Medulla oblongata (tissue), 1 donor: ENCODE results near the gene ARMH3.

Experiments used
- DNase-seq: peaks from one replicate; pipeline ENCODE4 v3.0.0-alpha.2; 2015; ENCODE audit errors: extremely low spot score

The ARMH3 gene

DNA sequence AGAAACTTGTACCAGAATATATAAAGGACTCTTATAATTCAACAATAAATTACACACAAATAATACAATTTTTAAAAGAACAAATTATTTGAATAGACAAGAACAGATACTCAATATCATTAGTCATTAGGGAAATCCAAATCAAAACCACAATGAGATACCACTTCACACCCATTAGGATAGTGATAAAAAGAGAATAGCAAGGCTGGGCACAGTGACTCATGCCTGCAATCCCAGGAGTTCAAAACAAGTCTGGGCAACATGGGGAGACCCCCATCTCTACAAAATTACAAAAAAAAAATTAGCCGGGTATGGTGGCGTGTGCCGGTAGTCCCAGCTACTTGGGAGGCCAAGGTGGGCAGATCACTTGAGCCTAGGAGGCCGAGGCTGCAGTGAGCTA, 160.2 kb downstream of the ARMH3 start:
- DNase-seq = no peak

- DNase-seq = no peak
Observed at GRCh38 chr10:101894742-101895141, 161.2 kb downstream of the ARMH3 start.

DNA sequence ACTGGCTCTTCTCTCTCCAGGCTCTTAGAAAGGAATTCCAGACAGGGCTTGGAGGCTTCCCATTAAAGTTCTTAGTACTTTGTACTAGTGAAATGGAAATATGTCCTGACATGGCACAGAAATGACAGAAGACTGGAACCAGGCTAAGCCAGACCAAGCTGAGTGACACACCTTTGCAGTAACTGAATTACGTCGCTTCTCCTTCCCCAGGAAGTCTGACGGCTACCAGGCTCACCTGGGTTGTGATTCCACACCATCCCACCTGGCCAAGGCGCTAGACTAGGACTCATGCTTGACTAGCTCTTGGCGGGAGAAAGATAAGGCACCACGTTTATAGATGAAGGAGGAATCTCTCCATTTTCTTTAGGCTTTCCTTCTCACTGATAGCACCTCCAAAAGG, 161.7 kb downstream of the ARMH3 start:
- DNase-seq = no peak

GRCh38 chr10:101893510-101894120, 162.4 kb downstream of the ARMH3 start:
- DNase-seq = no peak

GRCh38 chr10:101892782-101893391, 163.1 kb downstream of the ARMH3 start:
- no peak for DNase-seq

GRCh38 chr10:101889256-101890210, 166.4 kb downstream of the ARMH3 start:
- DNase-seq = peak; percentile 89

- DNase-seq = peak; percentile 62
Observed at GRCh38 chr10:101888251-101888949, 167.6 kb downstream of the ARMH3 start.

- no peak for DNase-seq
Observed at GRCh38 chr10:101887775-101888174, 168.2 kb downstream of the ARMH3 start.

DNA sequence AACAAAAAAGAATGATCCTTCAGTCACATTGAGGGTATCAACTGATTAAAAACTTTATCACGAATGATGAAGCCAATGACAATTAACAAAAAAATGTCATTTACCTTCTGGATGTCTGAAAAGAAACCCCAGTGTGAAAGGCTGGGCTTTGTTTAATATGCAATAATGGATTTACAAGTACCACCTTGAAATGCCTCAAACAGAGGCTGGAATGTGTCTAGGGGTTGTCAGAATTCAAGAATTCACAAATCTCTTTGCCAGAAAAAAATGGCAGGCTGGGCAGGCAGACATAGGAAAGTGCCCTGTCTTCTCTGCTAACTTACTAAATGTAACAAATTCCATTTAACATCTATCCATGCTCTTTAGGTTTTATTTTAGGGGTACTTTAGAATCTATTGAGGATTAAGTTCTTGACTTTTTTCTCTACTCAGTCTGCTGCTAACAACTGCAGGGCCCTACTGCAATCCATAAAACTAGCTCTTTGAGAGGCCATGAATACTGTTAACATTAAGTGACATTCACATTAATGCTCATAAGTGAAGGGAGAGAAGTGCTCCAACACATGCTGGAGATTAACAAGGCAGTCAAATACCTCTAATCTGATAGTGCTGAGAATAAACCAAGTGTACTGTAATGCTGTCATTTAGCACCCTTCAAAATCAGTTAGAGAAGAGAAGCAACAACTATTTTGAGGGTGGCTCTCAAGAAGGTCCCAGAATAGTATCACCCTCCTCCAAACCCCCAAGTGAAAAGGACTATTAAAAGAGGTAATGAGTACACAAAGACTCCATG, 169.3 kb downstream of the ARMH3 start:
- DNase-seq = no peak

- no peak for DNase-seq
Observed at GRCh38 chr10:101881036-101881774, 174.8 kb downstream of the ARMH3 start.

DNA sequence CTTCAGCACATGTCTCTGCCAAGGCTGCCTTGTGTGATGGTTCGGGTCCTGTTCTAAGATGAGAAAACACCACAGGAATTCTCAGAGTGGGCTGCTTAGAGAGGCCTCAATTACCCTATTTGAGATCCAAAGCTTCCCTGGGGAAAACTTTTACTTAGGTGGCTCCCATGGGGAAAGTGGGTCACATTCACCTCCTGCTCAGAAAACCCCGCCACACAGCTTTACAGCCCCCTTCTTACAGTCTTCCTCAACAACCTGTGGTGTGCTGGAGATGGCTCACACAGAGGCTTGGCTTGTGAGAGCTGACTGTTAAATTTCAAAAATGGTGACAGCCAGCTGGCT, 175.8 kb downstream of the ARMH3 start:
- no peak for DNase-seq

GRCh38 chr10:101879456-101880231, 176.3 kb downstream of the ARMH3 start:
- peak; percentile 80 for DNase-seq

GRCh38 chr10:101878869-101879268, 177.1 kb downstream of the ARMH3 start:
- peak; percentile 65 for DNase-seq

DNA sequence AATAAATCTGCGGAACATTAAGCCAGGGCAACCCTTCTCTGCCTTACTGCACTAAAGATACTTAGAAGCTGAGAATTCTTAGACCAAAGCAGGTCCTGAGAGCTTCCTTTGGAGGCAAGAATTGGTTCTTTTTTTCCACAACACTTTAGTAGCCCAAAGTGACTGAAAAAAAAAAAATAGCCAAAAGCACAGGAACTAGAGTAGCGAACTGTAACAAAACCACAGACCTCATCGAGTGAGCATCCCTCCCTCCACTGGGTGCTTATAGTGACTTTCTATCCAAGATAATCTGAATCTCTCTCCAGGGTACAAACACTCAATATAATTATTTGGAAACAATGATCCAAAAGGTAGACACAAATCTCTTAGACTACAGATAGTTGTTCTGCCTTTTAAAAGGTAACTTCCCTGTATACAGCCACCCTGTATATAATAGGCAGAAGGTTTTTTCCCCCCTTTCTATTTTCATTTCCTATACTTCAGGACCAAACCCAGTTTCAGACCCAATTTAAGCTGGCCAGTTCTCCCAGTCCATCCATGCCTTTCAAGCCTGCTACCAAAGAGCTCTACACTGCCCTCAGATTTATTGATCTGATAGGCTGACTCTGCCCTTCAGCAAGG, 180.8 kb downstream of the ARMH3 start:
- DNase-seq = no peak

DNA sequence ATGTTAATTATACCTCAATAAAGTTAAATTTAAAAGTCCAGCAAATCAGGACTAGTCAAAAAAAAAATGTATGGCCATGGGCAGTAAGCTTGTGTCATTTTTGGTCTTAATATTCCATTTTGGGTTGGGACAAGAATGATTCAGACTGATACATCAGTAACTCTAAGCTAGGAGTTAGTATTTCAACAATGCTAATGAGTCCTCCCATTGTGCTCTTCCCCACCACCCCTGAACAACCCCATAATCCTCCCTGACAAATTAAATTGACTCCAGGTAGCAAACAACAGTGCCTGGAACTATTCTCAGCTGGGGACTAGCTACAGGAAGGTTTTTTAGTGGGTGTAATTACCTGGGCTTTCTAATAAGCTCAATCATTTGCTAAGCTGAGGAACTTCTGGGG, 181.7 kb downstream of the ARMH3 start:
- no peak for DNase-seq

GRCh38 chr10:101867931-101868330, 188.0 kb downstream of the ARMH3 start:
- no peak for DNase-seq

DNA sequence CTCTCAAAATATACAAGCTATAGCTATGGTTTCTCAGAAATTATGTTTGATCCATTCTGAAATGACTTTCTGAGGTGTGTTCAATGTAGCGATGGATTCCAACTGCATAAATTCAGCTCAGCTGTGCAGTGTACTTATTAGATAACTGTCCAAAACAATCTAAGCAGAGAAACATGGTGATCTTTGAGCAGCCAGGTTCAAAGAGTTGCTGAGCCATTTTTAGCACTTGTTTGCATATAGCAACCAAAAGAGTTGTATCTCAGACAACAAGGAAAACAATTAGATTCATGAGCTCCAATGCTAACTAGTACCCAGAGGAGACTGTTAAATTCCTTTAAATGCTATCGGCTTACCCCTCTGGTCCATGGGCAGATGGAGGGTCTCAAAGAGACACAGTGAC, 196.4 kb downstream of the ARMH3 start:
- DNase-seq = no peak

DNA sequence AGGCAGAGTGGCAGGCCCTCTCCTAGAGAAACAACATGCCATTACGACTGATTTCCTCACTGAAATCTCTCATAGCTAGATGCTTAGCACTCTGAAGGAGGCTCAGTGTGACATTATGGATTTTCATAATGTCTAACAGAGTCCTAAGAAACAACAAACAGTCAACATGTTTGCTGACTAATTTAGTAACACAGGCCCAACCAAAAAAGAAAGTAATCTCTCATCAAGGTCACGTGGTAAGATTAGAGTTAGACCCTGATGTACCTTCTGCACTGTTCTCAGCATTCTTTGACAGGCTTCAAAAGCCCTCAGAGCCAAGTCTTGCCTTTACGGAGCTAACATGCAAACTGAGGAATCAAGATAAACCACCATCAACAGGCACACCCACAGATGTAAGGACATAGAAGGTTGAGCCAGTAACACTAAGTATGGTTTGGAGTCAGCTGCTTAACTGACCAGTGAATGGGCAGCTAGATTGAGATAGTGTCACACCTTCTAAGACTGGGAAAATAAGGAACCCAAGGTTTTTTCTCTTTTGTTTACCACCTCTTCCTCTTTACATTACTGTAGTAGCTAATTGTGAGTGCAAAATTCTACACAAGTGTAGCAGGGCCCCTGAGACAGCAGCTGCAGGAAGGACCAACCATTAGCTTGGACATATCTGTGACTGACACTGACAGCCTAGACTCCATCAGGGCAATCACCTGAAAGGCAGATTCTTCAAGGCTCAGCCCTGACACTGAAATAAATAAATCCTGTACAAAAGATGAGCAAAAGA, 197.1 kb downstream of the ARMH3 start:
- no peak for DNase-seq
